ENCODE measurements around the gene CDC73. TPM values are rescaled to one million over a fixed set of nuclear protein-coding genes. Genes with fewer than 3 reads are reported as not detected.
A peak's percentile ranks its signal among the peaks of the same experiment; 100 is the strongest.

The CDC73 gene
- total and polyA plus RNA-seq, 9 of the 15 experiments (the other 6 are each of a cell fraction or from before 2014, with no cell fraction given): 19.0 to 61.7 (median 30.1) TPM

GRCh38 chr1:193115629-193116227, 6.1 kb upstream of the CDC73 start (continued):
- TF ChIP-seq NR2C1 (IDR thresholded peaks at IDR 0.05) (no peak), NR2C1 (tag; IDR thresholded peaks at IDR 0.05) (0 out of 2 replicates have a peak, but pooled peaks have one; percentile 16), SAFB2 (IDR thresholded peaks at IDR 0.05; ENCODE audit: borderline replicate concordance, low read depth, low read length, severe bottlenecking) (no peak), RBM39 (optimal IDR thresholded peaks at IDR 0.05; ENCODE audit: low read depth, low read length) (no peak), BRF2 (IDR thresholded peaks at IDR 0.05; ENCODE audit: borderline replicate concordance, insufficient read depth, insufficient read length) (no peak), GATAD2B (IDR thresholded peaks at IDR 0.05; ENCODE audit: borderline replicate concordance) (peak; percentile 21; the same call in 1 of the 2 replicates), ETS2 (tag; IDR thresholded peaks at IDR 0.05; ENCODE audit: borderline replicate concordance, poor library complexity, severe bottlenecking) (no peak), ATF7 (IDR thresholded peaks at IDR 0.05) (peak; percentile 58; the same call in 1 of the 2 replicates), MTA1 (IDR thresholded peaks at IDR 0.05; ENCODE audit: borderline replicate concordance) (peak; percentile 64), LCOR (CRISPR knock-in tag; IDR thresholded peaks at IDR 0.05) (0 out of 2 replicates have a peak, but pooled peaks have one; percentile 38), ATF3 (IDR thresholded peaks at IDR 0.05) (peak; percentile 87), ATF3 (CRISPR knock-in tag; conservative IDR thresholded peaks at IDR 0.05) (no peak), PHF21A (IDR thresholded peaks at IDR 0.05; ENCODE audit: borderline replicate concordance, low read depth) (no peak), JUN (IDR thresholded peaks at IDR 0.05; ENCODE audit: borderline replicate concordance, low read depth, low read length) (peak; percentile 85), JUN (CRISPR knock-in tag; IDR thresholded peaks at IDR 0.05; ENCODE audit: borderline replicate concordance) (no peak), RAD21 (CRISPR knock-in tag; conservative IDR thresholded peaks at IDR 0.05 in 1 of 2, IDR thresholded peaks at IDR 0.05 in 1 of 2) (no peak), HCFC1 (IDR thresholded peaks at IDR 0.05; ENCODE audit: low read depth, low read length) (no peak), HNRNPL (IDR thresholded peaks at IDR 0.05; ENCODE audit: low read depth, low read length) (no peak), SP2 (IDR thresholded peaks at IDR 0.05; ENCODE audit: extremely low read depth, low read depth, low read length, poor library complexity, severe bottlenecking) (no peak), ZNF184 (CRISPR knock-in tag; IDR thresholded peaks at IDR 0.05) (no peak)
- TF ChIP-seq, protein P1, sequence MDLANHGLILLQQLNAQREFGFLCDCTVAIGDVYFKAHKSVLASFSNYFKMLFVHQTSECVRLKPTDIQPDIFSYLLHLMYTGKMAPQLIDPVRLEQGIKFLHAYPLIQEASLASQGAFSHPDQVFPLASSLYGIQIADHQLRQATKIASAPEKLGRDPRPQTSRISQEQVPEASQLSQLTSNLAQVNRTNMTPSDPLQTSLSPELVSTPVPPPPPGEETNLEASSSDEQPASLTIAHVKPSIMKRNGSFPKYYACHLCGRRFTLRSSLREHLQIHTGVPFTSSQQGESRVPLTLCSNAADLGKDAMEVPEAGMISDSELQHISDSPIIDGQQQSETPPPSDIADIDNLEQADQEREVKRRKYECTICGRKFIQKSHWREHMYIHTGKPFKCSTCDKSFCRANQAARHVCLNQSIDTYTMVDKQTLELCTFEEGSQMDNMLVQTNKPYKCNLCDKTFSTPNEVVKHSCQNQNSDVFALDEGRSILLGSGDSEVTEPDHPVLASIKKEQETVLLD (IDR thresholded peaks at IDR 0.05): peak; percentile 44; the same call in 1 of the 2 replicates
- TF ChIP-seq, protein P2, sequence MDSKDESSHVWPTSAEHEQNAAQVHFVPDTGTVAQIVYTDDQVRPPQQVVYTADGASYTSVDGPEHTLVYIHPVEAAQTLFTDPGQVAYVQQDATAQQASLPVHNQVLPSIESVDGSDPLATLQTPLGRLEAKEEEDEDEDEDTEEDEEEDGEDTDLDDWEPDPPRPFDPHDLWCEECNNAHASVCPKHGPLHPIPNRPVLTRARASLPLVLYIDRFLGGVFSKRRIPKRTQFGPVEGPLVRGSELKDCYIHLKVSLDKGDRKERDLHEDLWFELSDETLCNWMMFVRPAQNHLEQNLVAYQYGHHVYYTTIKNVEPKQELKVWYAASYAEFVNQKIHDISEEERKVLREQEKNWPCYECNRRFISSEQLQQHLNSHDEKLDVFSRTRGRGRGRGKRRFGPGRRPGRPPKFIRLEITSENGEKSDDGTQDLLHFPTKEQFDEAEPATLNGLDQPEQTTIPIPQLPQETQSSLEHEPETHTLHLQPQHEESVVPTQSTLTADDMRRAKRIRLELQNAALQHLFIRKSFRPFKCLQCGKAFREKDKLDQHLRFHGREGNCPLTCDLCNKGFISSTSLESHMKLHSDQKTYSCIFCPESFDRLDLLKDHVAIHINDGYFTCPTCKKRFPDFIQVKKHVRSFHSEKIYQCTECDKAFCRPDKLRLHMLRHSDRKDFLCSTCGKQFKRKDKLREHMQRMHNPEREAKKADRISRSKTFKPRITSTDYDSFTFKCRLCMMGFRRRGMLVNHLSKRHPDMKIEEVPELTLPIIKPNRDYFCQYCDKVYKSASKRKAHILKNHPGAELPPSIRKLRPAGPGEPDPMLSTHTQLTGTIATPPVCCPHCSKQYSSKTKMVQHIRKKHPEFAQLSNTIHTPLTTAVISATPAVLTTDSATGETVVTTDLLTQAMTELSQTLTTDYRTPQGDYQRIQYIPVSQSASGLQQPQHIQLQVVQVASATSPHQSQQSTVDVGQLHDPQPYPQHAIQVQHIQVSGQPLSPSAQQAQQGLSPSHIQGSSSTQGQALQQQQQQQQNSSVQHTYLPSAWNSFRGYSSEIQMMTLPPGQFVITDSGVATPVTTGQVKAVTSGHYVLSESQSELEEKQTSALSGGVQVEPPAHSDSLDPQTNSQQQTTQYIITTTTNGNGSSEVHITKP (IDR thresholded peaks at IDR 0.05; ENCODE audit: partially characterized antibody): peak; percentile 29
